Stomach smooth muscle (tissue), 2 donors: ENCODE measurements around the gene SFTPB.
"Not testable (repeated sequence)": the region's sequence is repeated elsewhere in the genome, so short reads cannot be mapped to it uniquely, and the experiment has no call there.

ENCODE experiments used
- H3K27ac ChIP-seq: one replicate; pipeline ENCODE4 v1.7.0; 2013; ENCODE audit warnings: mild to moderate bottlenecking, low read length, inconsistent platforms
- H3K27me3 ChIP-seq, 2 donors: one replicate each; pipeline ENCODE4 v1.7.0; 2013; ENCODE audit warnings: low read length in 2 of 2; ENCODE audit not compliant: insufficient read depth in 2 of 2, control insufficient read depth in 1 of 2
- H3K36me3 ChIP-seq, 2 donors: one replicate each; pipeline ENCODE4 v1.7.0; 2013; ENCODE audit warnings: low read length in 2 of 2; ENCODE audit not compliant: control insufficient read depth in 2 of 2, insufficient read depth in 2 of 2
- H3K4me1 ChIP-seq: one replicate; pipeline ENCODE4 v1.7.0; 2013; ENCODE audit warnings: low read length; ENCODE audit not compliant: control insufficient read depth, insufficient read depth
- H3K4me3 ChIP-seq, 2 donors: one replicate each; pipeline ENCODE4 v1.7.0; 2013; ENCODE audit warnings: low read length in 2 of 2
- H3K9ac ChIP-seq, 2 donors: one replicate each; pipeline ENCODE4 v1.7.0; 2013; ENCODE audit warnings: low read length in 2 of 2, mild to moderate bottlenecking in 1 of 2
- H3K9me3 ChIP-seq, 2 donors: one replicate each; pipeline ENCODE4 v1.7.0; 2013; ENCODE audit warnings: low read length in 2 of 2; ENCODE audit not compliant: control insufficient read depth in 2 of 2
- donor health status: healthy.
- donor health status: Pancreatic carcinoma.

The SFTPB gene

GRCh38 chr2:85635636-85636035, 32.4 kb downstream of the SFTPB start:
- Histone ChIP-seq H3K9me3 (no peaks in the 10 kb centered on the region), H3K27ac (no peak overlapping the region)

GRCh38 chr2:85635011-85635410, 33.0 kb downstream of the SFTPB start:
- Histone ChIP-seq H3K9ac (no peak overlapping the region), H3K4me3 (no peak overlapping the region), H3K36me3 (peaks cover 42 to 62% of the 10 kb centered on the region in 2 donors), H3K27me3 (no peaks in the 10 kb centered on the region), H3K4me1 (peaks cover 2% of the 10 kb centered on the region), H3K9me3 (no peaks in the 10 kb centered on the region), H3K27ac (no peak overlapping the region)

More at GRCh38 chr2:85635636-85636035, 32.4 kb downstream of the SFTPB start:
- no peaks in the 10 kb centered on the region for H3K27me3 ChIP-seq
- no peak overlapping the region for H3K4me3 ChIP-seq
- H3K9ac ChIP-seq = no peak overlapping the region
- peaks cover 2% of the 10 kb centered on the region for H3K4me1 ChIP-seq
- H3K36me3 ChIP-seq = peaks cover 39 to 58% of the 10 kb centered on the region in 2 donors

- Histone ChIP-seq H3K4me1 (no peaks in the 10 kb centered on the region), H3K36me3 (peaks cover 34 to 46% of the 10 kb centered on the region in 2 donors), H3K27me3 (no peaks in the 10 kb centered on the region), H3K27ac (no peak overlapping the region), H3K9ac (no peak overlapping the region), H3K4me3 (no peak overlapping the region), H3K9me3 (no peaks in the 10 kb centered on the region)
Measured at GRCh38 chr2:85631316-85631715, 36.7 kb downstream of the SFTPB start.

- Histone ChIP-seq H3K4me3 (no peak overlapping the region), H3K36me3 (peaks cover 50 to 51% of the 10 kb centered on the region in 2 donors), H3K27me3 (no peaks in the 10 kb centered on the region), H3K27ac (no peak overlapping the region), H3K4me1 (no peaks in the 10 kb centered on the region), H3K9me3 (no peaks in the 10 kb centered on the region), H3K9ac (no peak overlapping the region)
Measured at GRCh38 chr2:85628658-85629057, 39.3 kb downstream of the SFTPB start.

- Histone ChIP-seq H3K36me3 (peaks cover 43 to 60% of the 10 kb centered on the region in 2 donors), H3K27ac (no peak overlapping the region), H3K9ac (no peak overlapping the region), H3K4me3 (no peak overlapping the region), H3K27me3 (no peaks in the 10 kb centered on the region), H3K9me3 (no peaks in the 10 kb centered on the region), H3K4me1 (no peaks in the 10 kb centered on the region)
Measured at GRCh38 chr2:85623991-85624390, 44.0 kb downstream of the SFTPB start.

GRCh38 chr2:85621338-85621737, 46.7 kb downstream of the SFTPB start:
- Histone ChIP-seq H3K36me3 (peaks cover 38 to 48% of the 10 kb centered on the region in 2 donors), H3K27ac (no peak overlapping the region)

GRCh38 chr2:85619617-85620016, 48.4 kb downstream of the SFTPB start:
- Histone ChIP-seq H3K9me3 (no peaks in the 10 kb centered on the region), H3K36me3 (peaks cover 25 to 33% of the 10 kb centered on the region in 2 donors), H3K27ac (no peak overlapping the region), H3K4me3 (no peak overlapping the region), H3K9ac (no peak overlapping the region), H3K4me1 (peaks cover 13% of the 10 kb centered on the region), H3K27me3 (no peaks in the 10 kb centered on the region)

More at GRCh38 chr2:85621338-85621737, 46.7 kb downstream of the SFTPB start:
- Histone ChIP-seq H3K27me3 (no peaks in the 10 kb centered on the region), H3K9ac (no peak overlapping the region), H3K4me1 (peaks cover 13% of the 10 kb centered on the region), H3K4me3 (no peak overlapping the region), H3K9me3 (no peaks in the 10 kb centered on the region)

GRCh38 chr2:85617723-85618122, 50.3 kb downstream of the SFTPB start:
- H3K27ac ChIP-seq, H3K27me3 ChIP-seq, H3K9me3 ChIP-seq, H3K9ac ChIP-seq: not testable (repeated sequence)
- Histone ChIP-seq H3K36me3 (peaks cover 11 to 18% of the 10 kb centered on the region in 2 donors), H3K4me1 (peaks cover 13% of the 10 kb centered on the region), H3K4me3 (peak overlapping the region in 1 of 2 donors; percentile 0)

- Histone ChIP-seq H3K4me3 (no peak overlapping the region), H3K9ac (no peak overlapping the region), H3K9me3 (no peaks in the 10 kb centered on the region), H3K27ac (peak overlapping the region; percentile 64), H3K27me3 (no peaks in the 10 kb centered on the region), H3K4me1 (peaks cover 20% of the 10 kb centered on the region), H3K36me3 (peaks cover 2 to 9% of the 10 kb centered on the region in 2 donors)
Measured at GRCh38 chr2:85615413-85615728, 52.6 kb downstream of the SFTPB start.

GRCh38 chr2:85614757-85615156, 53.2 kb downstream of the SFTPB start:
- H3K27me3 ChIP-seq, H3K9ac ChIP-seq, H3K27ac ChIP-seq, H3K4me3 ChIP-seq, H3K9me3 ChIP-seq: not testable (repeated sequence)
- H3K4me1 ChIP-seq = peaks cover 22% of the 10 kb centered on the region
- peaks cover 2 to 12% of the 10 kb centered on the region in 2 donors for H3K36me3 ChIP-seq

GRCh38 chr2:85613717-85614515, 54.1 kb downstream of the SFTPB start:
- Histone ChIP-seq H3K9ac (no peak overlapping the region), H3K27ac (no peak overlapping the region), H3K4me1 (peaks cover 24% of the 10 kb centered on the region), H3K4me3 (no peak overlapping the region), H3K9me3 (no peaks in the 10 kb centered on the region), H3K27me3 (no peaks in the 10 kb centered on the region), H3K36me3 (peaks cover 5 to 9% of the 10 kb centered on the region in 2 donors)
